NB4 (cell line): Measurements from ENCODE around the gene SLC52A1.

Source experiments
- CTCF ChIP-seq: IDR thresholded peaks from one replicate; pipeline ENCODE4 v1.5.1; 2012; ENCODE audit warnings: low read depth, low read length
- MYC ChIP-seq: IDR thresholded peaks from 2 replicates; pipeline ENCODE4 v1.6.1; 2011; ENCODE audit warnings: low read depth, low read length
- POLR2A ChIP-seq: IDR thresholded peaks from 2 replicates; pipeline ENCODE4 v1.6.1; 2011; ENCODE audit warnings: mild to moderate bottlenecking; ENCODE audit not compliant: insufficient read length; ENCODE audit errors: extremely low read depth
- TF ChIP-seq, protein P1 (sequence below): IDR thresholded peaks from 2 replicates; pipeline ENCODE4 v1.6.1; 2011; ENCODE audit warnings: low read depth, low read length

GRCh38 chr17:4994081-4994595 is 41.1 kb downstream of the SLC52A1 start:
- TF ChIP-seq, protein P1, sequence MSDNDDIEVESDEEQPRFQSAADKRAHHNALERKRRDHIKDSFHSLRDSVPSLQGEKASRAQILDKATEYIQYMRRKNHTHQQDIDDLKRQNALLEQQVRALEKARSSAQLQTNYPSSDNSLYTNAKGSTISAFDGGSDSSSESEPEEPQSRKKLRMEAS = no peak
- TF ChIP-seq CTCF (no peak), POLR2A (no peak), MYC (no peak)
